Stomach smooth muscle (tissue), 2 donors: ENCODE measurements around the gene OVCA2.

Source experiments
- H3K27ac ChIP-seq: one replicate; pipeline ENCODE4 v1.7.0; 2013; ENCODE audit warnings: mild to moderate bottlenecking, low read length, inconsistent platforms
- H3K27me3 ChIP-seq, 2 donors: one replicate each; pipeline ENCODE4 v1.7.0; 2013; ENCODE audit warnings: low read length in 2 of 2; ENCODE audit not compliant: insufficient read depth in 2 of 2, control insufficient read depth in 1 of 2
- H3K36me3 ChIP-seq, 2 donors: one replicate each; pipeline ENCODE4 v1.7.0; 2013; ENCODE audit warnings: low read length in 2 of 2; ENCODE audit not compliant: control insufficient read depth in 2 of 2, insufficient read depth in 2 of 2
- H3K4me1 ChIP-seq: one replicate; pipeline ENCODE4 v1.7.0; 2013; ENCODE audit warnings: low read length; ENCODE audit not compliant: control insufficient read depth, insufficient read depth
- H3K4me3 ChIP-seq, 2 donors: one replicate each; pipeline ENCODE4 v1.7.0; 2013; ENCODE audit warnings: low read length in 2 of 2
- H3K9ac ChIP-seq, 2 donors: one replicate each; pipeline ENCODE4 v1.7.0; 2013; ENCODE audit warnings: low read length in 2 of 2, mild to moderate bottlenecking in 1 of 2
- H3K9me3 ChIP-seq, 2 donors: one replicate each; pipeline ENCODE4 v1.7.0; 2013; ENCODE audit warnings: low read length in 2 of 2; ENCODE audit not compliant: control insufficient read depth in 2 of 2
- donor health status: healthy.
- donor health status: Pancreatic carcinoma.

The OVCA2 gene

DNA sequence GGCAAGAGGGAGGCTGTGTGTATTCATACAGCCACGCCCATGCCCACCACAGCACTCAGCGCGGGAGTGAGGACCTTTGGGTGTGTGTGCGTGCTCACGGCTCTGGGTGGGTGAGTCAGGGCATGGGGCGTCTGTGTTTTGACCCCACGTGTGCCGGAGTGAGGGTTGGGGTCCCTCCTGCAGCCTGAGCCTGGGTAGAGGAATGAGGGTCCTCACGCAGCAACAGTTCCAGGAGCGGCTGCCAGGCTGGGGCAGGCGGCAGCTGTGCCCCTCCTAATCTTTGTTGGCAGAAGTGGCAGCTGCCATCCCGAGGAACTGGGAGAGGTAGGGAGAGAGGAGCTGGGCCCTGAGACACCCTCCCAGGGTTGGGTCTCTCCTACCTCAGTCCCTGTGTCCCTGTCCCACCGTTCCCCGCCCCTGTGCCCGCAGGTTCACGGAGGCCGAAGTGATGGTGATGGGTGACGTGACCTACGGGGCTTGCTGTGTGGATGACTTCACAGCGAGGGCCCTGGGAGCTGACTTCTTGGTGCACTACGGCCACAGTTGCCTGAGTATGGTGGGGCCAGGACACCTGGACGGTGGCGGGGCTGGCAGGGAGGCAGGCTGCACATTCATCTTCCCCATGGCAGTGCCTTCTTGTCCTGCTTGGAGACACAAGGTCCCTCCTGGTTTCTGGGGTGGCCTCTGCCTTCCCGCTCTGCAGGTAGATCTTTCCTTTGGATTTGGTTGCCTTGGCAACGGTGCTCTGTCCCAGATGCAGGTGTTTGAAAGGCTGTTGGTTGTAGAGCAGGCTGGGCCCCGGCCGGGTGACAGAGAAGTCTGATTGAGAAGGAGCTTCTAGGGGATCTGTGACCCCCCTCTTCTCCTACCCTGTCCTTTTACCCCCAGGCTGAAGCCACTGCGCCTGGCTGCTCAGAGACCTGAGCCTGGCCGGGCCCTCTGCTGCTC lies 6.0 kb upstream of the OVCA2 start:
- no peak overlapping the region for H3K27ac ChIP-seq
- H3K36me3 ChIP-seq = peaks cover 21 to 30% of the 10 kb centered on the region in 2 donors
- no peaks in the 10 kb centered on the region for H3K9me3 ChIP-seq

GRCh38 chr17:2037155-2037554 lies 4.7 kb upstream of the OVCA2 start:
- no peak overlapping the region for H3K4me3 ChIP-seq
- H3K9ac ChIP-seq = no peak overlapping the region
- H3K27me3 ChIP-seq = no peaks in the 10 kb centered on the region
- peaks cover 21 to 30% of the 10 kb centered on the region in 2 donors for H3K36me3 ChIP-seq
- H3K27ac ChIP-seq = no peak overlapping the region
- H3K9me3 ChIP-seq = no peaks in the 10 kb centered on the region
- H3K4me1 ChIP-seq = peaks cover 14% of the 10 kb centered on the region

More for the DNA sequence above, 6.0 kb upstream of the OVCA2 start:
- Histone ChIP-seq H3K4me1 (peaks cover 18% of the 10 kb centered on the region), H3K27me3 (no peaks in the 10 kb centered on the region), H3K4me3 (no peak overlapping the region), H3K9ac (no peak overlapping the region)

GRCh38 chr17:2040219-2040827 lies 1.5 kb upstream of the OVCA2 start:
- Histone ChIP-seq H3K27me3 (no peaks in the 10 kb centered on the region), H3K9me3 (no peaks in the 10 kb centered on the region), H3K9ac (no peak overlapping the region), H3K27ac (no peak overlapping the region), H3K4me3 (no peak overlapping the region), H3K4me1 (peaks cover 29% of the 10 kb centered on the region), H3K36me3 (peaks cover 29 to 38% of the 10 kb centered on the region in 2 donors)

DNA sequence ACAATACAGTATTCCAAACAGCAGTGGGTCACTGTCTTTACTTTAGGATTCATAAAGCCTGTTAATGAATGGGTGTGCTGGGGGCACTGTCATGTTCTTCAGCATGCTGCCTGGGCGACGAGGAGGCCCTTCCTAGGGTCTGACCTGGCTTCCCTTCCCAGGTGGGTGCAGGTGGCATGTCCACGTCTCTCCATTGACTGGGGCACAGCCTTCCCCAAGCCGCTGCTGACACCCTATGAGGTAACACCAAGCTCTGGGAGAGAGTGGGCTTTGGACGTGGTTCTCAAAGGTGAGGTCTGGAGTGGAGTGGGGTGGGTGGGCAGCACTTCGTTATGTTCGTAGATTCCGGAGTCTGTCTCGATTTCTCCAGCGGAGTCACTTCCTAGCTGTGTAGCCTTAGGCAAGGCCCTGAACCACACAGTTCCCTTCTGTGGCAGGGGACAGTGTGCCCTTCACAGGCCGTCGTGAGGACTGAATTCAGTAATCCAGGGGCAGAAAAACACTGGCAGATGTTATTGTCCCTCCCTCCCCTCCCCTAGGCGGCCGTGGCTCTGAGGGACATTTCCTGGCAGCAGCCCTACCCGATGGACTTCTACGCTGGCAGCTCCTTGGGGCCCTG lies 771 bp upstream of the OVCA2 start:
- Histone ChIP-seq H3K4me1 (peaks cover 29% of the 10 kb centered on the region), H3K36me3 (peaks cover 25 to 33% of the 10 kb centered on the region in 2 donors), H3K9ac (peak overlapping the region; percentile 42 to 92), H3K4me3 (peak overlapping the region; percentile 90 to 99), H3K9me3 (no peaks in the 10 kb centered on the region), H3K27ac (peak overlapping the region; percentile 82), H3K27me3 (no peaks in the 10 kb centered on the region)

GRCh38 chr17:2042390-2042847 lies 597 bp downstream of the OVCA2 start:
- Histone ChIP-seq H3K9ac (peak overlapping the region; percentile 87 to 92), H3K27me3 (no peaks in the 10 kb centered on the region), H3K9me3 (no peaks in the 10 kb centered on the region), H3K4me3 (peak overlapping the region; percentile 90 to 99), H3K4me1 (peaks cover 29% of the 10 kb centered on the region), H3K27ac (peak overlapping the region; percentile 82), H3K36me3 (peaks cover 13 to 22% of the 10 kb centered on the region in 2 donors)

DNA sequence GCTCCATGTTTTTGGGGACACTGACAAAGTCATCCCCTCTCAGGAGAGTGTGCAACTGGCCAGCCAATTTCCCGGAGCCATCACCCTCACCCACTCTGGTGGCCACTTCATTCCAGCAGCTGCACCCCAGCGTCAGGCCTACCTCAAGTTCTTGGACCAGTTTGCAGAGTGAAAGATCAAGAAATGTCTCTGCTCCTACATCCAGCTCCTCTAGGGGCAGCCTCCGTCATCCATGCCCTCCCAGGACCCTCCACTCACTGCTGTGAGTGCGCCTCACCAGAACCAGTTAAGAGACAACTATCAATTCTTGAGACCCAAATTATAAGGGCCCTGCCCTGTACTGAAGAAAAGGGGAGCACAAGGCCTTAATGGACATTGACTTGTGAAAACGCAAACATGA lies 1.1 kb downstream of the OVCA2 start:
- Histone ChIP-seq H3K4me3 (peak overlapping the region; percentile 90 to 99), H3K9me3 (no peaks in the 10 kb centered on the region), H3K4me1 (peaks cover 29% of the 10 kb centered on the region), H3K27me3 (no peaks in the 10 kb centered on the region), H3K36me3 (peaks cover 9 to 19% of the 10 kb centered on the region in 2 donors), H3K9ac (peak overlapping the region in 1 of 2 donors; percentile 92), H3K27ac (peak overlapping the region; percentile 82)

- peak overlapping the region in 1 of 2 donors; percentile 13 for H3K9ac ChIP-seq
- peaks cover 9 to 17% of the 10 kb centered on the region in 2 donors for H3K36me3 ChIP-seq
- H3K4me1 ChIP-seq = peaks cover 30% of the 10 kb centered on the region
- H3K9me3 ChIP-seq = no peaks in the 10 kb centered on the region
- H3K27me3 ChIP-seq = no peaks in the 10 kb centered on the region
- H3K27ac ChIP-seq = no peak overlapping the region
- H3K4me3 ChIP-seq = no peak overlapping the region
Observed at GRCh38 chr17:2043785-2044184, 2.0 kb downstream of the OVCA2 start.

DNA sequence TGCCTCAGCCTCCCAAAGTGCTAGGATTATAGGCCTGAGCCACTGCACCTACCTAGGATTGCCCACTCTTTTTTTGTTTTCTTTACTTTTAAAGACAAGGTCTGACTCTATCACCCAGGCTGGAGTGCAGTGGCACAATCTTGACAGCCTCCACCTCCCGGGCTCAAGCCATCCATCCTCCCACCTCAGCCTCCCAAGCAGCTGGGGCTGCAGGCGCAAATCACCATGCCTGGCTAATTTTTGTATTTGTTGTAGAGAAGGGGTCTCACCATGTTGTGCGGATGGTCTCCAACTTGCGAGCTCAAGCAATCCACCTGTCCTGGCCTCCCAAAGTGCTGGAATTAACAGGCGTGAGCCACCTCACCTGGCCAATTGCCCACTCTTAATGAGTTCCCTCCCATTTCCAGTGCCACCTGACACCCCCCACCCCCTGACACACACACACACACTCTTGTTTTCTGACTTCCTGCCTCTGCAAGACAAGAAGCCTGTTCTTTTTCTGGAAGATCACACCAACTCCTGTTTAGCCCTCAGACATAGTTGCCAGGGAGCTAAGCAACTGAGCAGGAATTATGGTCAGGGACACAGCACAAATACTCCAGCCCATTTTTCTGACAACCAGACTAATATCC lies 2.6 kb downstream of the OVCA2 start:
- H3K9ac ChIP-seq = no peak overlapping the region
- peaks cover 36% of the 10 kb centered on the region for H3K4me1 ChIP-seq
- H3K9me3 ChIP-seq = no peaks in the 10 kb centered on the region
- peaks cover 0 to 2% of the 10 kb centered on the region in 2 donors for H3K27me3 ChIP-seq
- H3K36me3 ChIP-seq = peaks cover 9 to 17% of the 10 kb centered on the region in 2 donors
- no peak overlapping the region for H3K4me3 ChIP-seq
- no peak overlapping the region for H3K27ac ChIP-seq

DNA sequence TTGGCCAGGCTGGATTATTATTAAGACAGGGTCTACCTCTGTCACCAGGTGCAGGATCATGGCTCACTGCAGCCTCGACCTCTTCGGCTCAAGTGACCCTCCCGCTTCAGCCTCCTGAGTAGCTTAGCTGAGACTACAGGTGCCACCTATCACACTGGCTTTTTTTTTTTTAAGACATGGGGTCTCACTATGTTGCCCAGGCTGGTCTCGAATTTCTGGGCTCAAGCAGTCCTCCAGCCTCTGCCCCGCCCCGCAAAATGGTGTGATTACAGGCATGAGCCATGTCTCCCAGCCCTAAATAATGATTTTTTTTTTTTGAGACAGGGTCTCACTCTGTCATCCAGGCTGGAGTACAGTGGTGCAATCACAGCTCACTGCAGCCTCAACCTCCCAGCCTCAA lies 5.8 kb downstream of the OVCA2 start:
- H3K9me3 ChIP-seq = no peaks in the 10 kb centered on the region
- peaks cover 34% of the 10 kb centered on the region for H3K4me1 ChIP-seq
- H3K9ac ChIP-seq = no peak overlapping the region
- H3K4me3 ChIP-seq = no peak overlapping the region
- peaks cover 9 to 25% of the 10 kb centered on the region in 2 donors for H3K27me3 ChIP-seq
- no peak overlapping the region for H3K27ac ChIP-seq
- peaks cover 9 to 15% of the 10 kb centered on the region in 2 donors for H3K36me3 ChIP-seq

- H3K9me3 ChIP-seq = no peaks in the 10 kb centered on the region
- peaks cover 0 to 6% of the 10 kb centered on the region in 2 donors for H3K36me3 ChIP-seq
- peak overlapping the region; percentile 66 to 79 for H3K4me3 ChIP-seq
- peaks cover 33% of the 10 kb centered on the region for H3K4me1 ChIP-seq
- H3K9ac ChIP-seq = peak overlapping the region in 1 of 2 donors; percentile 64
- H3K27ac ChIP-seq = no peak overlapping the region
- H3K27me3 ChIP-seq = peaks cover 13 to 33% of the 10 kb centered on the region in 2 donors
Observed at GRCh38 chr17:2048805-2049204, 7.0 kb downstream of the OVCA2 start.
